Activated CD8-positive, alpha-beta memory T cell treated with anti-CD3 and anti-CD28 coated beads for 36 hours (primary cell): ENCODE measurements around the gene MUTYH. TPM values are rescaled to one million over a fixed set of nuclear protein-coding genes. Genes with fewer than 3 reads are reported as not detected.

Source experiments
- CTCF ChIA-PET: fragments of 350-600 bp; sonication (Branson Sonifier 250); formaldehyde crosslinking; loops from one replicate; lab custom pipeline; 2021; ENCODE audit warnings: antibody characterized with exemption; lab: Charles Lee
- POLR2A ChIA-PET: fragments of 350-600 bp; sonication (Branson Sonifier 250); formaldehyde crosslinking; loops from one replicate; lab custom pipeline; 2021; ENCODE audit warnings: antibody characterized with exemption; lab: Charles Lee
- total RNA-seq, 2 experiments: library from RNA; stranded (reverse); gene quantifications; one replicate each; pipeline ENCODE4 v1.2.3, GENCODE V29; 2021

The MUTYH gene
- total RNA-seq, 2 experiments from 2014 or later = 62.9 to 64.5 TPM

- POLR2A ChIA-PET = no interaction called here
- CTCF ChIA-PET = interaction anchor here (3.7 kb wide), 1 partner anchor 138 kb away, joined by 22 read pairs; no protein-coding TSS in a partner anchor
These were observed 15.4 kb upstream of the MUTYH start for GRCh38 chr1:45355683-45356082.

- CTCF ChIA-PET = interaction anchor here (3.7 kb wide), 1 partner anchor 139 kb away, joined by 22 read pairs; no protein-coding TSS in a partner anchor
- POLR2A ChIA-PET = no interaction called here
These were observed 14.6 kb upstream of the MUTYH start for GRCh38 chr1:45354838-45355237.

- ChIA-PET POLR2A (no interaction called here), CTCF (no interaction called here)
These were observed 13.4 kb upstream of the MUTYH start for GRCh38 chr1:45353685-45354084.

- ChIA-PET CTCF (interaction anchor here (1.0 to 1.4 kb wide), 2 partner anchors 9 to 30 kb away, joined by 3 read pairs; no protein-coding TSS in a partner anchor), POLR2A (no interaction called here)
These were observed 11.3 kb upstream of the MUTYH start for GRCh38 chr1:45351508-45351907.

DNA sequence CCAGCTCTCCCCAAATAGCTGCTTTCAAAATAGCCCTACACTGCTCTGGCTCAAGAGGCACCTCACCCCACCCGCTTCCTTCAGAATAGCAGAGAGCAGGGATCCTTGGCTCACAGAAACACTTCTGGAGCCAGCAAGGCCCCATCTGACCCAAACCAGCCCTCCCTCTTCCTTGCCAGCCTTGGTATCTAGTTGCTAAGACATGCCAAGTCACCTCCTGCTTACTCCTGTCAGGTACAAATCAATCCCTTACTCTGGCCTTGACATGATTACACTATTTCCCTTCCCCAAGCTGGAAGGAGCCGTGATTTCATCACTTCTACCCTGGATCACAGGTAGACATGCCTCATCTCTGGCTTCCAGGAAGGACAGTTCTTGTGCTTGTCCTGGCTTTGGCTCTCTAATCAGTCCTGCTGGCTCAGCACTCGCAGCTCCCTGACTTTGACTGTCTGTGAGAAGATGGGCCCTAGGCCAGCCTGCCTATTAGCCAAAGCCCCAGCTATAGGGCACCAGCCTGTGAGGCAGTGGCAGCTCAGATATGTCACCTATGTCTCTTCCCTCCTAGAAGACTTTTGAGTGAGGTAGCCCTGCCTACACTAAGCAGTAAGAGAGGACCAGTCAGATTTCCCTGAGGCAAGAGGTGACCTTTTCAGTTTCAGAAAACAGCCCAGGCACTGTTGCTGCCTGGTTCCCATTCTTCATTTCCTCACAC lies 8.9 kb upstream of the MUTYH start:
- POLR2A ChIA-PET = interaction anchor here (0.5 to 1.3 kb wide), 4 partner anchors 10 to 163 kb away, joined by 4 to 11 read pairs (median 4); partner anchors contain the start of gene TOE1
- CTCF ChIA-PET = interaction anchor here (0.6 to 1.5 kb wide), 2 partner anchors 8 to 9 kb away, joined by 3 to 5 read pairs; partner anchors contain the start of genes MUTYH and TOE1

DNA sequence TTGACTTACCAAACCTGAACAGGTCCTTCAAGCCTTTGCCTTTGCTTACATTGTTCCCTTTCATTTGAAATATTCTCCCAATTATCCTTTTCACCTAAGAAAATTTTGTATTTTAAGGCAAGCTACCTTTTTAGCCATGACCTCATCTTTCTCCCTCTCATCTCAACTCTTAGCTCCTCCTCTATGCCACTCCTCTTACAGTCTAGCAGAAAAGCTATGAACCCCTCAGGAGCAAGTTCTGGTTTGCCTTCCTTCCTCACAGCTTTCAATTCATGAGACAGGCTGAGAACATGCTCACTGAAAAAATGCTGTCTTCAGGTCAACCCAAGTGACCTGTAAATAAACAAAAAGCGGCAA lies 8.3 kb upstream of the MUTYH start:
- ChIA-PET CTCF (interaction anchor here (0.6 to 1.5 kb wide), 2 partner anchors 8 to 9 kb away, joined by 3 to 5 read pairs; partner anchors contain the start of genes MUTYH and TOE1), POLR2A (interaction anchor here (0.5 to 1.3 kb wide), 5 partner anchors 9 to 336 kb away, joined by 3 to 8 read pairs (median 4); partner anchors contain the start of gene TOE1)

GRCh38 chr1:45348020-45348419 lies 7.8 kb upstream of the MUTYH start:
- POLR2A ChIA-PET = interaction anchor here (0.5 to 1.3 kb wide), 5 partner anchors 9 to 335 kb away, joined by 3 to 8 read pairs (median 4); partner anchors contain the start of gene TOE1
- CTCF ChIA-PET = interaction anchor here (1.5 kb wide), 1 partner anchor 8 kb away, joined by 5 read pairs; the partner anchor contains the start of genes MUTYH and TOE1

- ChIA-PET POLR2A (no interaction called here), CTCF (interaction anchor here (0.9 kb wide), 1 partner anchor 39 kb away, joined by 3 read pairs; no protein-coding TSS in a partner anchor)
These were observed 6.2 kb upstream of the MUTYH start for GRCh38 chr1:45346473-45346872.

GRCh38 chr1:45345014-45345413 lies 4.8 kb upstream of the MUTYH start:
- ChIA-PET CTCF (no interaction called here), POLR2A (no interaction called here)

DNA sequence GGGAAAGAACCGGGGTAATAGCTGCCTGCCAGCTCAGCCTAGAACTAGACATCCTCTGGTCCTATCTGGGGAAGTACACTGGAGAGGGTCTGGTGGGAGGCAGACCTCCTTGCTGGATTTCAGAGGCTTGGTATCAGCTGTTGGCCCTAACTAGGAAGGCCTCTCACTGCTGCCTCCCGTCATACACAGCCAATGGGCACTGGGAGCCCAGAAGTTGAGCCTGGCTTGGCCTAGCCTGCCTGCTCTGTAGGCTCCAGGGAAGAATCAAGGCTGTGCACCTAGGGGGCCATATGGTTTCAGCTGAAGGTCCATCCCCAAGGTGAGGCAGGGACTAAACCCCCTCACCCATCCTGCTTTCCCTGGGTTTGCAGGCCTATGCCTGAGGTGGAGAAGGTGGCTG lies 4.3 kb upstream of the MUTYH start:
- POLR2A ChIA-PET = no interaction called here
- CTCF ChIA-PET = no interaction called here

DNA sequence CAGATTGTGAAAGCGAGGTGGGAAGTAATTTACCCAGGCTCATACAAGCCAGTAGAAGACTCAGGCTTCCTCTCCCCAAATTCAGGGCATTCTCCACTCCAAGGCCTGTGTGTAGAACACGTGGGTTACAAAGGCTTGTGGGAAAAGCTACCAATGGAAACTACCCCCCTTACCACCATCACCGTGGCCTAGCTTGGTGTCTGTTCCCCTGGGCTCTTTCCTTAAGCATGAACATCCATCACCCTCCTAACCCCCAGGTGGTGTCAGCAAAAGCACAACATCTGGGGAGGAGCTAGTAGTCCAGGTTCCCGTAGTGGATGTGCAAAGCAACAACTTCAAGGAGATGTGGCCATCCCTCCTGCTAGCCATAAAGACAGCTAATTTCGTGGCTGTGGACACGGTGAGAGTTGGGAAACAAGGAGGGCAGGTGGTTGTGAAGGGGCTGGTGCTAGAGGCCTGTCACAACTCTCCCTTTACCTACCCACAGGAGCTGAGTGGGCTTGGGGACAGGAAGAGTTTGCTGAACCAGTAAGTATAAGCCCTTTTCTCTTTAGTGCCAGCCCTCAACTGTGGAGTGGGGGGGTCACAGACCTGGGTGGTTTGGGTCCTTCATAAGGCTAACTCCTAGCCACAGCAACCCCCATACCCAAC lies 701 bp upstream of the MUTYH start:
- POLR2A ChIA-PET = interaction anchor here (0.5 to 6.0 kb wide), 16 partner anchors 9 to 619 kb away, joined by 3 to 63 read pairs (median 6); partner anchors contain the start of genes CCDC163, EIF2B3, HECTD3 and HPDL
- CTCF ChIA-PET = interaction anchor here (0.9 to 3.5 kb wide), 9 partner anchors 8 to 329 kb away, joined by 3 to 25 read pairs (median 5); partner anchors contain the start of genes HPDL, TESK2 and UROD

GRCh38 chr1:45337630-45338325 lies 2.5 kb downstream of the MUTYH start:
- POLR2A ChIA-PET = interaction anchor here (6.0 kb wide), 1 partner anchor 11 kb away, joined by 63 read pairs; the partner anchor contains the start of gene HPDL
- CTCF ChIA-PET = no interaction called here

DNA sequence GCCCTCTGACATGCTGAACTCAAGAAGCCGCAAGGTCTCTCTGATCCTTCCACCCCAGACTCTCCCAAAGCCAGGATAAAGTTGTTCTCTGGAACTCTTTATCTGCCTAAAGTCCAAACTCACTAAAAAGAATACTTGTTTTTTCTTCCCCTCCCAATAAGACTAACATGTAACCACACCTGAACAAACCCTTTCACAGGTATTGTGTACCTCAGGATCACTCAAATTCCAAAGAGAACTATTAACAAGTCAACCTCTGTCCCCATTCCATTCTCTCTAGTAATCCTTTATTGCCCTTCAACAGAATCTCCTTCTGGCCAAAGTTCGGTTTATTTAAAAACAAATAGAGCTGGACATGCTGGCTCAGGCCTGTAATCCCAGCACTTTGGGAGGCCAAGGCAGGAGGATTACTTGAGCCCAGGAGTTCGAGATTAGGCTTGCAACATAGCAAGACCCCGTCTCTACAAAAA lies 4.3 kb downstream of the MUTYH start:
- ChIA-PET CTCF (interaction anchor here (2.5 kb wide), 1 partner anchor 9 kb away, joined by 6 read pairs; the partner anchor contains the start of gene HPDL), POLR2A (no interaction called here)

GRCh38 chr1:45334308-45335245 lies 5.7 kb downstream of the MUTYH start:
- POLR2A ChIA-PET = no interaction called here
- CTCF ChIA-PET = interaction anchor here (2.5 kb wide), 1 partner anchor 8 kb away, joined by 6 read pairs; the partner anchor contains the start of gene HPDL

GRCh38 chr1:45332346-45332720 lies 7.9 kb downstream of the MUTYH start:
- POLR2A ChIA-PET = no interaction called here
- CTCF ChIA-PET = no interaction called here

DNA sequence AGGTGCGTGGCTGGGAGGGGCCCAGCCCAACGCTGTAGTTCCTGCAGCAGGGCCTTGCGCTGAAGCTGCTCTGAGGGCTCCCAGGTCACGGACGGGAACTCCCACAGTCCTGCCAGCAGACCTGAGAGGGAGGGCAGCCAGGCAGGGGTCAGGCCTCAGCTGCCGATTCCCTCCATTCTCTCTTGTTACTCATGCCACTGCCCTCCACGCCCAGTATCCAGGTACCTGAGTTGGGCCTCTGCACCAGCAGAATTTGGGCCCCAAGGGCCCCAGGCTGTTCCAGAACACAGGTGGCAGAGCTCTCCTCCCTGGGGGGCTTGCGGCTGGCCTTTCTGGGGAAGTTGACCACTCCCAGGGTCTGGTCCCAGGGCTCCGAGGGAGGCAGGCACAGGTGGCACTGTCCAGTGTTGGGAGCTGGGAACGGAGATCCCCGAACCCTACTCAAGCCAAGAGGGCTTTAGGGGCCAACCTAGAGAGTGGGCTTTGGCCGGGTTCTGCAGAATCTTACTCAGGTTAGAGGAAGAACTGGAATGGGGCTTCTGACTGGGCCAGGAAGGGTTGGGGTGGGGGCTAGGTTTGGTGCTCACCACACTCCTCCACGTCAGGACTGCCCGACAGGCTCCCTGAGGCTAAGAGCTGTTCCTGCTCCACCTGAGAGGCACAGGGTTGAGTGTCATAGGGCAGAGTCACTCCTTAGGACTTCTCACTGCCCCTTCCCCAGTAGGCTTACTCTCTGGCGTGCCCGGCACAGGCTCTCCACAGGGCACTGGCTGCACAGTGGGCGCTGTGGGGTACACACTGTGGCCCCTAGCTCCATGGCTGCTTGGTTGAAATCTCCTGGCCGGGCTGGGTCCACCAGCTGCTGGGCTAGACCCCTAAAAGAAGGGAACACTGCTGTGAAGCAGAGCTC lies 8.5 kb downstream of the MUTYH start:
- CTCF ChIA-PET = interaction anchor here (0.7 kb wide), 1 partner anchor 159 kb away, joined by 3 read pairs; the partner anchor contains the start of gene TESK2
- POLR2A ChIA-PET = no interaction called here

DNA sequence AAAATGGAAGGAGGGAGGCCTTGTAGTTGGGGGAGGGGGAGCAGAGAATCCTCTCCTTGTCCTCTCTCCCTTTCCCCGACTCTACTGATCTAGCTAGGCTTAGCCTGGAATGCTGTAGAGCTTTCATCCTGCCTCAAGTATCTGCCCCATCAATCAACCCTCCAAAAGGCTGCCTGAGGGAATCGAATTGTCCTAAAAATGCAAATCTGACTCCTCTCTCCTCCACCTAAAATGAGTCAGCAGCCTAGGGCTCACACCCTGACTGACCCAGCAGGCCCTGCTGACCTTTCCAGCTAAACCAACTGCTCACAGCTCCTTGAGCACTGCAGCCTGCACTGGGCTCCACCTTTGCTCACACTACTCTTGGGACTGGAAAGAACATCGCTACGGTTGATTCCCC lies 10.8 kb downstream of the MUTYH start:
- ChIA-PET POLR2A (no interaction called here), CTCF (interaction anchor here (0.6 to 1.1 kb wide), 3 partner anchors 10 to 171 kb away, joined by 3 to 6 read pairs (median 3); partner anchors contain the start of gene MMACHC)
